ENCODE data around the gene NQO1.
"Not testable (repeated sequence)": the region's sequence is repeated elsewhere in the genome, so short reads cannot be mapped to it uniquely, and the experiment has no call there.

Gene NQO1

GRCh38 chr16:69762814-69763598 is 36.6 kb upstream of the NQO1 start:
- Histone ChIP-seq H2AFZ (ENCODE audit: insufficient read depth, low read length, poor library complexity) (peak overlapping the region; percentile 87), H3K14ac (ENCODE audit: low read length) (peak overlapping the region; percentile 99), H3K4me1 (ENCODE audit: control insufficient read depth in 1 of 2, insufficient read depth in 2 of 2, low read length in 2 of 2) (peaks cover 0 to 1% of the 10 kb centered on the region in 2 experiments), H4K12ac (ENCODE audit: low read depth, low read length) (no peak overlapping the region), H2BK12ac (ENCODE audit: low read length) (no peak overlapping the region), H3K4me2 (ENCODE audit: low read length) (peak overlapping the region; percentile 89), H4K8ac (ENCODE audit: low read depth, low read length) (peak overlapping the region; percentile 100), H3K79me2 (ENCODE audit: control insufficient read depth, insufficient read depth, low read length, poor library complexity) (peaks cover 3% of the 10 kb centered on the region), H3K4ac (ENCODE audit: low read depth, low read length) (peak overlapping the region; percentile 98), H2BK5ac (ENCODE audit: low read depth, low read length, poor library complexity) (peak overlapping the region; percentile 66), H3K27me3 (ENCODE audit: insufficient read depth, low read length) (no peaks in the 10 kb centered on the region), H3K18ac (ENCODE audit: low read length) (peak overlapping the region; percentile 89), H2BK120ac (ENCODE audit: insufficient read depth, low read length, poor library complexity) (peak overlapping the region; percentile 68), H3K27ac (ENCODE audit: low read depth, low read length) (peak overlapping the region; percentile 73), H3K4me3 (ENCODE audit: low read depth, low read length) (peak overlapping the region; percentile 91), H2AK5ac (ENCODE audit: low read length) (peak overlapping the region; percentile 90), H3K36me3 (ENCODE audit: control insufficient read depth in 1 of 2, insufficient read depth in 2 of 2, low read length in 2 of 2) (no peaks in the 10 kb centered on the region), H4K91ac (ENCODE audit: low read depth, low read length) (peak overlapping the region; percentile 87), H3K79me1 (ENCODE audit: low read length) (peaks cover 3% of the 10 kb centered on the region), H3K9ac (ENCODE audit: low read length) (peak overlapping the region; percentile 94), H3K9me3 (ENCODE audit: insufficient read depth, low read depth, low read length) (no peaks in the 10 kb centered on the region), H3K23ac (ENCODE audit: low read length) (no peak overlapping the region)
- WGBS (ENCODE audit: extremely low coverage, insufficient coverage, insufficient read length) = no CpG with 5 or more reads among the region's 14 CpGs
- DNase-seq = peak in 1 of 2 donors; percentile 25

- no CpG with 5 or more reads among the region's 68 CpGs for WGBS (ENCODE audit: extremely low coverage, insufficient coverage, insufficient read length)
Measured at GRCh38 chr16:69761983-69762813, 35.8 kb upstream of the NQO1 start, which contains the start of gene WWP2. Gene WWP2 (plus strand): TSS chr16:69762332. CDS start chr16:69787011, 24,679 bp downstream.

DNA sequence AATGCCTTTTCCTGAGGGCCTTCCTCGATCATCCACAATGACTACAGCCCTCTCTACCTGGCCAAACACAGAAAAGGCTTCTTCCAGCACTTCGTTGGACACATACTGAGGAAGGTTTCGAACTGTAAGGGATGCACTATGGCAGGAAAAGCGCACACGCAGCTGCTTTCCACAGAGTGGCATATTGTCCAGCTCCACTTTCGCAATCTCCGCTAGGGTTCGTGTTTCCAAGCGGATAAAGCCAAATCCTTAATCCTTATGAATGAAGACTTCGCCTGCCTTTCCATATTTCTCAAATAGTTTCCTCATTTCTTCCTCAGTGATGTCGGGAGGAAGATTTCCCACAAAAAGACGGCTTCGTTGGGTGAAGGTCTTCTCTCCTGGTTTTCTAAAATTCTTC is 31.0 kb upstream of the NQO1 start:
- not testable (repeated sequence) for H4K91ac ChIP-seq (ENCODE audit: low read depth, low read length); H3K4ac ChIP-seq (ENCODE audit: low read depth, low read length); H2BK5ac ChIP-seq (ENCODE audit: low read depth, low read length, poor library complexity); H2AK5ac ChIP-seq (ENCODE audit: low read length); H3K4me1 ChIP-seq (ENCODE audit: control insufficient read depth in 1 of 2, insufficient read depth in 2 of 2, low read length in 2 of 2); H3K9ac ChIP-seq (ENCODE audit: low read length); H3K36me3 ChIP-seq (ENCODE audit: control insufficient read depth in 1 of 2, insufficient read depth in 2 of 2, low read length in 2 of 2); H3K14ac ChIP-seq (ENCODE audit: low read length); H3K4me3 ChIP-seq (ENCODE audit: low read depth, low read length); H3K18ac ChIP-seq (ENCODE audit: low read length); H3K23ac ChIP-seq (ENCODE audit: low read length); H3K27ac ChIP-seq (ENCODE audit: low read depth, low read length); H3K79me1 ChIP-seq (ENCODE audit: low read length); DNase-seq; H4K8ac ChIP-seq (ENCODE audit: low read depth, low read length); H2BK12ac ChIP-seq (ENCODE audit: low read length); H3K9me3 ChIP-seq (ENCODE audit: insufficient read depth, low read depth, low read length); H2BK120ac ChIP-seq (ENCODE audit: insufficient read depth, low read length, poor library complexity); H2AFZ ChIP-seq (ENCODE audit: insufficient read depth, low read length, poor library complexity); H3K27me3 ChIP-seq (ENCODE audit: insufficient read depth, low read length); H3K79me2 ChIP-seq (ENCODE audit: control insufficient read depth, insufficient read depth, low read length, poor library complexity); H4K12ac ChIP-seq (ENCODE audit: low read depth, low read length); H3K4me2 ChIP-seq (ENCODE audit: low read length)
- WGBS (ENCODE audit: extremely low coverage, insufficient coverage, insufficient read length) = no CpG with 5 or more reads among the region's 13 CpGs

More at GRCh38 chr16:69761983-69762813, 35.8 kb upstream of the NQO1 start, which contains the start of gene WWP2:
- peak; percentile 80 to 88 for DNase-seq
- H3K4ac ChIP-seq (ENCODE audit: low read depth, low read length) = peak within 1 kb of the TSS; percentile 98
- H3K27ac ChIP-seq (ENCODE audit: low read depth, low read length) = peak within 1 kb of the TSS; percentile 73
- H3K36me3 ChIP-seq (ENCODE audit: control insufficient read depth in 1 of 2, insufficient read depth in 2 of 2, low read length in 2 of 2) = no peaks in the 10 kb centered on the region
- H2AFZ ChIP-seq (ENCODE audit: insufficient read depth, low read length, poor library complexity) = peak within 1 kb of the TSS; percentile 87
- peak within 1 kb of the TSS; percentile 87 for H4K91ac ChIP-seq (ENCODE audit: low read depth, low read length)
- peaks cover 3% of the 10 kb centered on the region for H3K79me2 ChIP-seq (ENCODE audit: control insufficient read depth, insufficient read depth, low read length, poor library complexity)
- H3K27me3 ChIP-seq (ENCODE audit: insufficient read depth, low read length) = no peaks in the 10 kb centered on the region
- H2AK5ac ChIP-seq (ENCODE audit: low read length) = peak within 1 kb of the TSS; percentile 90
- no peaks in the 10 kb centered on the region for H3K9me3 ChIP-seq (ENCODE audit: insufficient read depth, low read depth, low read length)
- peak within 1 kb of the TSS; percentile 98 for H4K12ac ChIP-seq (ENCODE audit: low read depth, low read length)
- peak within 1 kb of the TSS; percentile 89 for H3K4me2 ChIP-seq (ENCODE audit: low read length)
- H3K9ac ChIP-seq (ENCODE audit: low read length) = peak within 1 kb of the TSS; percentile 94
- H2BK12ac ChIP-seq (ENCODE audit: low read length) = no peak within 1 kb of the TSS
- H3K4me3 ChIP-seq (ENCODE audit: low read depth, low read length) = peak within 1 kb of the TSS; percentile 91
- H3K18ac ChIP-seq (ENCODE audit: low read length) = peak within 1 kb of the TSS; percentile 89
- peak within 1 kb of the TSS; percentile 68 for H2BK120ac ChIP-seq (ENCODE audit: insufficient read depth, low read length, poor library complexity)
- peaks cover 3% of the 10 kb centered on the region for H3K79me1 ChIP-seq (ENCODE audit: low read length)
- peak within 1 kb of the TSS; percentile 66 for H2BK5ac ChIP-seq (ENCODE audit: low read depth, low read length, poor library complexity)
- H3K14ac ChIP-seq (ENCODE audit: low read length) = peak within 1 kb of the TSS; percentile 99
- H3K23ac ChIP-seq (ENCODE audit: low read length) = no peak within 1 kb of the TSS
- peak within 1 kb of the TSS; percentile 100 for H4K8ac ChIP-seq (ENCODE audit: low read depth, low read length)
- peaks cover 0 to 1% of the 10 kb centered on the region in 2 experiments for H3K4me1 ChIP-seq (ENCODE audit: control insufficient read depth in 1 of 2, insufficient read depth in 2 of 2, low read length in 2 of 2)

DNA sequence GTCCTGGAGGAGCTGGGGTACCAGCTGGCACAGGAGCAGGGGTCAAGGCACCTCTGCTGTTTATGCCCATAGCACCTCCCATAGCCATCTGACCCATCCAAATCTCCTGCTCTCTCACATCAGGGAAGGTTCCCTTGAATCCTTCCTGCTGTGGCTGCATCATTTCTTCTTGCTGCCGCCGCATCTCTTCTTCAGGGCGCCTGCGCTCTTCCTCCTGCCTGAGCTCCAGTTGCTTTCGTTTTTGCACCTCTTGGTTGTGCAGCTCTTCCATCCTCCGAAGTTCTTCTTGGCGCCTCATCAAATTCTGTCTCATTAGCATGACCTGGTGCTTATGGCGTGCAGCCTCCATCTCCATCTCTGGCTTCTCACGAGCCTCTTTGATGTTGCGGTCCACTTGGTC is 30.3 kb upstream of the NQO1 start:
- Histone ChIP-seq H4K91ac (ENCODE audit: low read depth, low read length) (no peak overlapping the region), H3K4ac (ENCODE audit: low read depth, low read length) (no peak overlapping the region)

More for the DNA sequence above, 30.3 kb upstream of the NQO1 start:
- no peak overlapping the region for H2BK120ac ChIP-seq (ENCODE audit: insufficient read depth, low read length, poor library complexity)
- H2AFZ ChIP-seq (ENCODE audit: insufficient read depth, low read length, poor library complexity) = no peak overlapping the region
- H3K4me3 ChIP-seq (ENCODE audit: low read depth, low read length) = no peak overlapping the region
- no peaks in the 10 kb centered on the region for H3K9me3 ChIP-seq (ENCODE audit: insufficient read depth, low read depth, low read length)
- peaks cover 6% of the 10 kb centered on the region for H3K79me2 ChIP-seq (ENCODE audit: control insufficient read depth, insufficient read depth, low read length, poor library complexity)
- peaks cover 4% of the 10 kb centered on the region for H3K79me1 ChIP-seq (ENCODE audit: low read length)
- no peak overlapping the region for H3K14ac ChIP-seq (ENCODE audit: low read length)
- no peak overlapping the region for H4K8ac ChIP-seq (ENCODE audit: low read depth, low read length)
- H3K9ac ChIP-seq (ENCODE audit: low read length) = no peak overlapping the region
- H3K18ac ChIP-seq (ENCODE audit: low read length) = no peak overlapping the region
- no peaks in the 10 kb centered on the region for H3K27me3 ChIP-seq (ENCODE audit: insufficient read depth, low read length)
- peaks cover 0 to 1% of the 10 kb centered on the region in 2 experiments for H3K4me1 ChIP-seq (ENCODE audit: control insufficient read depth in 1 of 2, insufficient read depth in 2 of 2, low read length in 2 of 2)
- H3K36me3 ChIP-seq (ENCODE audit: control insufficient read depth in 1 of 2, insufficient read depth in 2 of 2, low read length in 2 of 2) = peaks cover 0 to 4% of the 10 kb centered on the region in 2 experiments
- H4K12ac ChIP-seq (ENCODE audit: low read depth, low read length) = no peak overlapping the region
- no peak overlapping the region for H3K27ac ChIP-seq (ENCODE audit: low read depth, low read length)
- no CpG with 5 or more reads among the region's 10 CpGs for WGBS (ENCODE audit: extremely low coverage, insufficient coverage, insufficient read length)
- no peak overlapping the region for H2AK5ac ChIP-seq (ENCODE audit: low read length)
- no peak overlapping the region for H3K4me2 ChIP-seq (ENCODE audit: low read length)
- no peak for DNase-seq
- H3K23ac ChIP-seq (ENCODE audit: low read length) = no peak overlapping the region
- no peak overlapping the region for H2BK12ac ChIP-seq (ENCODE audit: low read length)
- no peak overlapping the region for H2BK5ac ChIP-seq (ENCODE audit: low read depth, low read length, poor library complexity)

Data from trophoblast cell (in vitro differentiated cells and primary cell).